Smooth muscle cell (in vitro differentiated cells): ENCODE results near the gene ANKRD27. TPM values are rescaled to one million over a fixed set of nuclear protein-coding genes. Genes with fewer than 3 reads are reported as not detected.

Source experiments
- DNase-seq: peaks from one replicate; lab custom pipeline; 2025; ENCODE audit not compliant: unreplicated experiment; lab: John Stamatoyannopoulos, UW
- H2AFZ ChIP-seq: fragments of 200-600 bp; sonication (generic); 2 replicates; pipeline ENCODE4 v1.6.0; 2016; ENCODE audit warnings: antibody characterized with exemption, low read depth, mild to moderate bottlenecking
- H3F3A ChIP-seq: fragments of 200-600 bp; sonication (generic); 2 replicates; pipeline ENCODE4 v1.6.0; 2017; ENCODE audit warnings: antibody characterized with exemption, low read depth
- H3K27ac ChIP-seq: fragments of 200-600 bp; sonication (generic); 2 replicates; pipeline ENCODE4 v1.5.1; 2016; ENCODE audit warnings: low read depth, mild to moderate bottlenecking
- H3K27me3 ChIP-seq: fragments of 200-600 bp; sonication (generic); 2 replicates; pipeline ENCODE4 v1.6.1; 2016; ENCODE audit warnings: low read depth, mild to moderate bottlenecking
- H3K36me3 ChIP-seq: fragments of 200-600 bp; sonication (generic); 2 replicates; pipeline ENCODE4 v1.5.1; 2016; ENCODE audit warnings: low read depth
- H3K4me1 ChIP-seq: fragments of 200-600 bp; sonication (generic); 2 replicates; pipeline ENCODE4 v1.5.1; 2016; ENCODE audit warnings: low read depth
- H3K4me2 ChIP-seq: fragments of 200-600 bp; sonication (generic); 2 replicates; pipeline ENCODE4 v1.6.0; 2016; ENCODE audit warnings: mild to moderate bottlenecking
- H3K4me3 ChIP-seq: fragments of 200-600 bp; sonication (generic); 2 replicates; pipeline ENCODE4 v1.5.1; 2016; ENCODE audit warnings: mild to moderate bottlenecking
- H3K79me2 ChIP-seq: fragments of 200-600 bp; sonication (generic); 2 replicates; pipeline ENCODE4 v1.6.0; 2016; ENCODE audit warnings: low read depth, mild to moderate bottlenecking
- H3K9ac ChIP-seq: fragments of 200-600 bp; sonication (generic); 2 replicates; pipeline ENCODE4 v1.6.0; 2016; ENCODE audit warnings: low read depth
- H3K9me3 ChIP-seq: fragments of 200-600 bp; sonication (generic); replicated peaks from 2 replicates; pipeline ENCODE4 v1.5.1; 2016; ENCODE audit warnings: low read depth
- H4K20me1 ChIP-seq: fragments of 200-600 bp; sonication (generic); 2 replicates; pipeline ENCODE4 v1.6.0; 2016; ENCODE audit warnings: low read depth
- WGBS: methylation state at CpG from one replicate; pipeline ENCODE4 v1.1.7; 2016; ENCODE audit warnings: low lambda C conversion rate; 5-methylcytosine and 5-hydroxymethylcytosine counted together
- polyA plus RNA-seq: library from polyadenylated mRNA; unstranded; fragments of >200 nt; fragmentation: Nextera tagmentation; extraction: Ambion mirVana; gene quantifications from 2 replicates; pipeline ENCODE4 v1.2.1, GENCODE V29; 2016
- total RNA-seq: library from RNA; depleted of rRNA; stranded (reverse); fragments of >200 nt; gene quantifications from 2 replicates; pipeline ENCODE4 v1.2.3, GENCODE V29; 2014
- TF ChIP-seq, protein P1 (sequence below): fragments of 200-600 bp; sonication (generic); IDR thresholded peaks from 2 replicates; pipeline ENCODE4 v1.5.1; 2017; ENCODE audit warnings: borderline replicate concordance, mild to moderate bottlenecking, antibody characterized with exemption; ENCODE audit not compliant: insufficient read depth, poor library complexity, severe bottlenecking

The ANKRD27 gene
- total and polyA plus RNA-seq, 2 experiments from 2014 or later = 7.7 to 19.7 TPM

DNA sequence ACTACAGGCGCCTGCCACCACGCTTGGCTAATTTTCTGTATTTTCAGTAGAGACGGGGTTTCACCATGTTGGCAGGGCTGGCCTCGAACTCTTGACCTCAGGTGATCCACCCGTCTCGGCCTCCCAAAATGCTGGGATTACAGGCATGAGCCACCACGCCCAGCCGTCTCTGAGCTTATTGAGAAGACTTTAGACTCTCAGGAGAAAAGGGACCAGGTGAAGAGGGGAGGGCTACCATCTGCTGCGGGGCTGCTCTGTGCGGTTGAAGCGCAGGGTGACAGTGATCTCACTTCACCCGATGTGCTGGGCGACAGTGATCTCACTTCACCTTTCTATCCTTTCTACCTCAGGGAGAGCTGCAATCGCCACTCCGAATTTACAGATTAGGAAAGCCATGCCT is 68.7 kb downstream of the ANKRD27 start:
- no peak overlapping the region for H3K4me2 ChIP-seq
- H2AFZ ChIP-seq = no peak overlapping the region
- DNase-seq = no peak
- H3K27me3 ChIP-seq = no peaks in the 10 kb centered on the region
- H4K20me1 ChIP-seq = no peaks in the 10 kb centered on the region
- H3K36me3 ChIP-seq = no peaks in the 10 kb centered on the region
- H3K79me2 ChIP-seq = no peaks in the 10 kb centered on the region
- no peaks in the 10 kb centered on the region for H3K4me1 ChIP-seq
- H3K27ac ChIP-seq = no peak overlapping the region
- TF ChIP-seq, protein P1, sequence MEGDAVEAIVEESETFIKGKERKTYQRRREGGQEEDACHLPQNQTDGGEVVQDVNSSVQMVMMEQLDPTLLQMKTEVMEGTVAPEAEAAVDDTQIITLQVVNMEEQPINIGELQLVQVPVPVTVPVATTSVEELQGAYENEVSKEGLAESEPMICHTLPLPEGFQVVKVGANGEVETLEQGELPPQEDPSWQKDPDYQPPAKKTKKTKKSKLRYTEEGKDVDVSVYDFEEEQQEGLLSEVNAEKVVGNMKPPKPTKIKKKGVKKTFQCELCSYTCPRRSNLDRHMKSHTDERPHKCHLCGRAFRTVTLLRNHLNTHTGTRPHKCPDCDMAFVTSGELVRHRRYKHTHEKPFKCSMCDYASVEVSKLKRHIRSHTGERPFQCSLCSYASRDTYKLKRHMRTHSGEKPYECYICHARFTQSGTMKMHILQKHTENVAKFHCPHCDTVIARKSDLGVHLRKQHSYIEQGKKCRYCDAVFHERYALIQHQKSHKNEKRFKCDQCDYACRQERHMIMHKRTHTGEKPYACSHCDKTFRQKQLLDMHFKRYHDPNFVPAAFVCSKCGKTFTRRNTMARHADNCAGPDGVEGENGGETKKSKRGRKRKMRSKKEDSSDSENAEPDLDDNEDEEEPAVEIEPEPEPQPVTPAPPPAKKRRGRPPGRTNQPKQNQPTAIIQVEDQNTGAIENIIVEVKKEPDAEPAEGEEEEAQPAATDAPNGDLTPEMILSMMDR = no peak
- no peak overlapping the region for H3K9ac ChIP-seq
- no peaks in the 10 kb centered on the region for H3K9me3 ChIP-seq
- no peak overlapping the region for H3K4me3 ChIP-seq
- H3F3A ChIP-seq = no peaks in the 10 kb centered on the region
- 84% methylated on average over 15 of the region's 15 CpGs for WGBS

DNA sequence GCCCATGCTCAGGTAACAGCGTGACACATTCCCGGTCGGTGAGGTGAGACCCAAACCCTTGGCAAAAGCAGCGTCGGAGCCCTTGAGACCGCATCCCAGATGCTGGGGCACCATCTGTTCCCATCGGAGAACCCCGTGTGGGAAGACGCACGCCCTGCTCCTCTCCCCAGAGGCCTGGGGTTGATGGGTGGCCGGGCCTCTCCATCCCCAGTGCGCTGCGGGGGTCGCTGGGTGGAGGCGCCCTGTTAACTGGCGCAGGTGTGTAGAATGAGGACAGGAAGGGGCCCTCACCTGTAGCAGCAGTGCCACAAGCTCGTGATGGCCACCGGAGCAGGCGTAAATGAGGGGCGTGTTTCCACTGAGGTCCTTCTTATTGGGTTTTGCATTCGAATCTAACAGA is 69.4 kb downstream of the ANKRD27 start:
- no peaks in the 10 kb centered on the region for H3K27me3 ChIP-seq
- H3K79me2 ChIP-seq = no peaks in the 10 kb centered on the region
- H3K9me3 ChIP-seq = no peaks in the 10 kb centered on the region
- no peak overlapping the region for H3K9ac ChIP-seq
- 91% methylated on average over 21 of the region's 21 CpGs for WGBS
- TF ChIP-seq, protein P1 = no peak
- H3K4me1 ChIP-seq = no peaks in the 10 kb centered on the region
- H3K27ac ChIP-seq = no peak overlapping the region
- no peak overlapping the region for H3K4me2 ChIP-seq
- H4K20me1 ChIP-seq = no peaks in the 10 kb centered on the region
- DNase-seq = no peak
- no peak overlapping the region for H3K4me3 ChIP-seq
- no peaks in the 10 kb centered on the region for H3F3A ChIP-seq
- no peak overlapping the region for H2AFZ ChIP-seq
- no peaks in the 10 kb centered on the region for H3K36me3 ChIP-seq

DNA sequence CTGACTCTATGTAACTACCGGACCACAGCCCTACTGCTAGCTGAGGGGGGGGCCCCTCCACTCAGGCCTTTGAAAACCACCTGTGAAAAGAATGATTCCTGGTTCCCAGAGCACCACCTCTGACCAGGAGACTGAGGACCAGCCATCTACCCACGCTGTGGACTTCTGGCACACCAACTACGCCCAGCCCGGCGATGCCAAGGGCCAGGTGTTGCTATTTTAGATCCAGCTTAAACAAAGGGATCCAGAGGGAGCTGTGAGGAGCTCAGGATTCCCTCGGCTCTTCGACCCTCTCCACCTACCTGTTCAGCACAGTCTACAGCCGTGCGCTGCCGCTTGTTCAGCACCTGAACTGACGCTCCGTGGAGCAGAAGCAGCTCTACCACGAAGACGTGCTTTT is 71.0 kb downstream of the ANKRD27 start:
- Histone ChIP-seq H3K27ac (no peak overlapping the region), H3K4me2 (no peak overlapping the region), H3K4me1 (no peaks in the 10 kb centered on the region), H4K20me1 (no peaks in the 10 kb centered on the region), H3K9me3 (no peaks in the 10 kb centered on the region), H3K27me3 (no peaks in the 10 kb centered on the region), H3K4me3 (no peak overlapping the region), H3F3A (no peaks in the 10 kb centered on the region), H3K9ac (no peak overlapping the region), H3K79me2 (no peaks in the 10 kb centered on the region), H2AFZ (no peak overlapping the region), H3K36me3 (no peaks in the 10 kb centered on the region)
- TF ChIP-seq, protein P1 = no peak
- no peak for DNase-seq
- WGBS = 95% methylated on average over 14 of the region's 14 CpGs

DNA sequence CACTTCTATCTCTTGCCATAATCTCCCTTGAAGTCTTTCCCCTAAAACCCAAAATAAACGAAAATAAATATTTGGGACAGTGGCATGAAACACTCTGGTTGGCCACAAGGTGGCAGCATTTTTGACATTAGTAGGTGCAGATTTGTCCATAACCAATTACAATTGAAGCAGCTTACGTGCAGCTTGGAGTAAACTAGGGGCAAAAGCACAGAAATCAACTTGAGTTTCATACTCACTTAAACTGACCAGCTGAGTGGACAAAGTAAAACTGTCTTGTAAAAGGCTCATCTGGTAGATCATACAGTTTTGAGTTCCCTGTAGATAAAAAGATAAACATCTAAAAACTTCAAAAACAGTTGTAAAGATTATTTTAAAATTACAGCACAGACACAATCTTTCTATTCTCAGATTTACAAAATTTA is 75.2 kb downstream of the ANKRD27 start:
- Histone ChIP-seq H3K4me3 (no peak overlapping the region), H3K36me3 (peaks cover 7% of the 10 kb centered on the region), H3K27me3 (no peaks in the 10 kb centered on the region), H3K9me3 (no peaks in the 10 kb centered on the region), H3K4me1 (no peaks in the 10 kb centered on the region), H3K9ac (no peak overlapping the region), H3F3A (no peaks in the 10 kb centered on the region), H2AFZ (no peak overlapping the region), H3K4me2 (no peak overlapping the region), H4K20me1 (no peaks in the 10 kb centered on the region), H3K79me2 (no peaks in the 10 kb centered on the region), H3K27ac (no peak overlapping the region)
- no peak for DNase-seq
- WGBS = 44% methylated on average over 2 of the region's 2 CpGs
- TF ChIP-seq, protein P1 = peak; percentile 85
